HG03342 (cell line): Measurements from ENCODE around the gene SMPD3.

Experiments used
- ATAC-seq: cut with Tn5 transposase; IDR thresholded peaks from one replicate; pipeline ENCODE4 v1.9.1; 2021; ENCODE audit warnings: mild to moderate bottlenecking, moderate library complexity; ENCODE audit not compliant: unreplicated experiment

Gene SMPD3

DNA sequence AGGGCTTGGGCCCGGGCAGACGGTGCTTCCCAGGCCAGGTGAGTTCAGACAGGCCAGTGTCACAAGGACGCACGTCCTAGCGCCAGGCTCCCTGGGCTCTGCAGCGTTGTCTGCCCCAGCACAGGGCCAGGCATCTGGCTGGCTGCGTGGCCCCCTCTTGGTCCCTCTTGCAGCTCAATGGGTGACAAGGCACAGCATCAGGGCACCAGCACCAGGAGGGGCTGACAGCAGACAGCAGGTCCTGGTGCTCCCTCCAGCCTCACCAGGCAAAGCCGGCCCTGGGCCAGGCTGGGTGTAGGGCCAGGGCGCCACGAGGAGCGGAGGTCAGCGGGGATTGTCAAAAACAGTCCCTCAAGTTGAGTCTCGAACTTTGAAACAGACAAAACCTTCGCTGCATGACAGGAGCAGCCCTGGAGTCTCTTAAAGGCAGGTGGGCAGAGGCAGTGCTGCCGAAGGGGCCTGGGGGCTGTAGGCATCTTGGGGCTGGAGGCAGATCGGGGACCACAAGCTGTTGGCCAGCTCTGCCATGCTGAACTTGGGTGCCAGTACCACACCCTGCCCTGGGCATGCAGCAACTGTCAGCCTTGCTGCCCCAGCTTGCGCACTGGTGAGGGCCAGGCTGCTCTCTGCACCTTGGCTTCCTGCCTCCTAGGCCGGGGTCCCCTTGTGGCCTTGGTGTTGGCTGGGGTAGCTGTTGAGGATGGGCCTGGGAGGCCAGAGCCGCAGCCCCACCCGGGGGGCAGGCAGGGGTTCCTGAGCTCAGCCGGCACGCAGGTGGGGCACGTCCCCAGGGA lies 88.7 kb downstream of the SMPD3 start:
- ATAC-seq: no peak

DNA sequence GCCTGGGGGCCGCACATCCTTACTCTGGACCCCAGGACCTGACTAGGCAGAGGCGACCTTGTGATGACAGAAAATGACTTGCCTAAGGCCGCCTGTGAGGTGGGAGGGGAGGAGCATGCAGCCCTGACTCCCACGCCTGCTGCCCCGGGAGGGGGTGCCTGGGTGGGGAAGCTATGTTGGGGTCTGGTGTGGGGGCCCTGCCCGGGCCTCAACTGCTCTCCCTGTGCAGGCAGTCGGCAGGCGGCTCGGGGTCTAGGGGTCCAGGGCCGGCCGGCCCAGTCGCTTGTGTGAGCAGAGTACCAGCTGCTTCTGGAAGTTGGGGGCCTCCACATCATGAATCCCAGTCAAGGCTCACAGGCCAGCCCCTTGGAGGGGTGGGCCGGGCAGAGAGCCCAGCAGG lies 89.4 kb downstream of the SMPD3 start:
- ATAC-seq: no peak

DNA sequence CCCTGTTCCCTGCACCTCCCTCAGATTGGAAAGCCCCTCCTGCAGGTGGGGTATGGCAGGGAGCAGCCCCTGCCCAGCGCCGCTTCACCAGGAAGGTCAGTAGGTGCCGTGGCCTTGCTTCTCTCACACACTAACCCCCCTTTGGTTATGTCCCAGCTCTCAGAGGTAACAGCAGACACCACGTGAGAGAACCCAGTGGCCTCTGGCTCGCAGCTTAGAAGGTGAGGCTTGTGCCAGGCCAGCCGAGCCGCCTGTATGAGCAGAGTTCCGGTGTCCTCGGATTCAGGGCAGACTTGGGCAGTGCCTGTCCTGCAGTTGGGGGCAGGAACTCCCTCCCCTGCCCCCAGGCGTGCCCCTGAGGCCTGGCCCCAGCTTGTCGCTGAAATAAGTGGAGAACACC lies 90.4 kb downstream of the SMPD3 start:
- ATAC-seq: no peak

GRCh38 chr16:68357521-68357922 lies 90.8 kb downstream of the SMPD3 start:
- ATAC-seq: no peak

DNA sequence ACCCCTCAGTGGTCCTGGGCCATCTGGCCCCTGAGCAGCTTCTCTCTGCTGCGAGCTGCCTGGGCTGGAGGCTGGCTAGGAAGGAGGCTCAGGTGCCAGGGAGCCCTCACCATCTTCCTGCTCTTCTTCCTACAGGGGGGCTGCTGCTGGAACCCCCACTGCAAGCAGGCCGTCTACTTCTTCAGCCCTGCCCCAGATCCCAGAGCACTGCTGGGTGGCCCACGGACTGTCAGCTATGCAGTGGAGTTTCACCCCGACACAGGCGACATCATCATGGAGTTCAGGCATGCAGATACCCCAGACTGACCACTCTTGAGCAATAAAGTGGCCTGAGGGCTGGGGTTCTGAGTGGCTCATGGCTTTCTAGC lies 91.4 kb downstream of the SMPD3 start:
- ATAC-seq: no peak

GRCh38 chr16:68356249-68356918 lies 91.9 kb downstream of the SMPD3 start:
- ATAC-seq: peak; percentile 60

DNA sequence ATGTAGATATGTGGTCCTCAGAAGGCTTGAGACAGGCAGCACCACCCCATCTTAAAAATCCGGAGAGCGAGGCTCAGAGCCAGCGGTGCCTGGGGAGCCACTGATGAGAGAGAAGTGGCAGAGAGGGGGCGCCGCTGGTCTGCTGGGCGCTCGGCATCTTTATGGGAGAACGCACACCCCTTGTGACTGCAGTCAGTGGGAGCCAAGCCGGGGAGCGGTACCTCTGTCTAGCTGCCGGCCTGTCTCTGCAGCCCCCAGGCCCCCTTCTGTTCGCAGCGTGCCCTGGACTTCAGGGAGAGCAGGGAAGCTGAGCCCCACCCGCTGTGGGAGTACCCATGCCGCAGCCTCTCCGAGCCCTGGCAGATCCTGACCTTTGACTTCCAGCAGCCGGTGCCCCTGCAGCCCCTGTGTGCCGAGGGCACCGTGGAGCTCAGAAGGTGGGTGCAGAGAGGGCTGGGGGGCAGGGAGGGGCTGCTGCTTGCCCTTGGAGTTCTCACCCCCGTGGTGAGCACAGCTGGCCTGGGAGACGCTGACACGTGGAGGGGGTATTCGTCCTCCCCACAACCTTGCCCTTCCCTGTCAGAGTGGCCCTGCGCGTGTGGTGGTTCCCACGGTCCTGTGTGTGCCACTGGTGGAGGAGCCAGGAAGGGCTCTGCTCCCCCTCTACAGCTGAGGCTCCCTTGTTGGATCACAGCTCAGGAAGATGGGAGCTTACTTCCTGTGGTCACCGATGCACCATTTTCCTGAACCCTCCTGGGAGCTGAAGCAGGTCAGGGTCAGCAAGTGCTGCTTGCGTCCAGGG lies 92.7 kb downstream of the SMPD3 start:
- ATAC-seq: peak; percentile 12

GRCh38 chr16:68354816-68355215 lies 93.5 kb downstream of the SMPD3 start:
- no peak for ATAC-seq

GRCh38 chr16:68353366-68353765 lies 94.9 kb downstream of the SMPD3 start:
- no peak for ATAC-seq

DNA sequence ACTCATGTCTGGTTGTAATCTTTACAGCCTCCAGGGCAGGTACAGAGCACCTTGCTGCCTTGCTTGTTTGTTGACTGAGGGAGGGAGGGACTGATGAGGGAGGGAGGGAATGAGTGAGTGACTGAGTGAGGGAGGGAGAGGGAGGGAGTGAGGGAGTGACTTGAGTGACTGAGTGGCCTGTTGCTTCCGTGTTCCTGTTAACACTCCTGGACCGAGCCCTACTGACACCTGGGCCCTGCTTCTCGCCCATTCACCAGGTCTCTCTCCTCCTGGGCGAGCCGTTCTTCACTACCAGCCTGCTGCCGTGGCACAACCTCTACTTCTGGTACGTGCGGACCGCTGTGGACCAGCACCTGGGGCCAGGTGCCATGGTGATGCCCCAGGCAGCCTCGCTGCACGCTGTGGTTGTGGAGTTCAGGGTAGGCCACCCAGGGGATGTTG lies 96.3 kb downstream of the SMPD3 start:
- ATAC-seq: no peak

GRCh38 chr16:68351463-68351862 lies 96.8 kb downstream of the SMPD3 start:
- ATAC-seq: no peak

DNA sequence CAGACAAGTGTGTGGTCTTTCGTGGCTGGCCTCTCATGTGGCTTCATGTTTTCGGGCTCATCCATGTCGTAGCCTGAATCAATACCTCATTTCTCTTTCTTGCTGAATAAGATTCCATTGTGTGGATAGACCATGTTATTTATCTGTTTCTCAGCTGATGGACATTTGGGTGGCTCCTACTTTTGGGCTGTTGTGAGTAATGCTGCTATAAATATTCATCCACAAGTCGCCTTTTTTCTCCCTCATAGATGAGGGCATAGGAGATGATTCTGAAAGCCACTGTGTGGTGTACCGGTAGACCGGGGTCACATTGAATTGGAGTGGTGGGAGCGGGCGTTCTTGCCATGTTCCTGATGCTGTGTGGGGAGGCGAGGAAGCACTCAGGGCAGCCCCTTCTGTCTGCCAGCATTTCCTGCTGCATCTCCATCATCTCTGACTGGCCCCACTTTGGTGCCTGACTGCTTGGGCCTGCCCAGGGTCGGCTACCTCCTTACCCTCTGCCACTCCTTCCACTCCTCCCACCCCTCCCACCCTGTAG lies 97.4 kb downstream of the SMPD3 start:
- ATAC-seq: no peak

GRCh38 chr16:68349838-68350410 lies 98.4 kb downstream of the SMPD3 start:
- ATAC-seq: no peak

GRCh38 chr16:68348639-68349445 lies 99.5 kb downstream of the SMPD3 start:
- no peak for ATAC-seq

DNA sequence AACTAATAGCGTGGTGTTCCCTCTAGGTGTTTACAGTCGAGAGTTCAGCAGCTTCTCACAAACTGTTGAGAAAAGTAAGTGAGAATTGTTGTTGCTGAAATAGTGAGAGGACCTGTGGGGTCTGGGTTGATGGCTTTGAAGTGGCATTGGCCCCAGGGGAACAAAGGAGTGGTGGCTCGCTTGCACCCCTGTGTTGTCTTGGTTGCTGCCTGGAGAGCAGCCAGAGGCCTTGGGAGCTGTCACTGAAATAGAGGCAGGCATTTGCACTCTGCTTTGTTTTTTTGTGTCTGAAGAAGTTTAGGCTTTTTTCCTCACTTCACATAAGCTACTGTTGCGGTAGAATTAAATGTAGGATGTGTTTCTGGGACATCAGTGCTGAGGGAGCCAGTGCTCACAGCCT lies 100.7 kb downstream of the SMPD3 start:
- no peak for ATAC-seq

GRCh38 chr16:68346892-68347480 lies 101.3 kb downstream of the SMPD3 start:
- ATAC-seq: no peak

GRCh38 chr16:68345958-68346635 lies 102.2 kb downstream of the SMPD3 start:
- ATAC-seq: no peak

DNA sequence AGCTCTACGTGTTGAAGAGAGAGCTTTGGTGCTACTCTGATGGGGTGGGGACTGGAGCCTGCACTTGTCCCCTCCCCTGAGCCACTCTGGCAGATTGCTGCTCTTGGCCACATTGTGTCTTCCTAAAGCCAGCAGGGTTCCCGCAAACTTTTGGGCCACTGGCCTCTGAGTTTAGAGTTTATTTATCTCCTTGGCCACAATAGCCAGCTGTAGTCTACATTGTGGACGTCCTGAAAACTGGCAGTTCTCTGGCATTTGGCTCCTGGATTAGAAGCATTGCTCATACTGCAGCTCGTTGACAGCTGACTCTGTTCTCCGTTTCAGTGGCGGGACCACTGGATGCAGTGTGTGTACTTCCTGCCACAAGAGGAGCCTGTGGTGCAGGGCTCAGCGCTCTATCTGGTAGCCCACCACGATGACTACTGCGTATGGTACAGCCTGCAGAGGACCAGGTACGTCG lies 102.9 kb downstream of the SMPD3 start:
- no peak for ATAC-seq

GRCh38 chr16:68344252-68344651 lies 104.1 kb downstream of the SMPD3 start:
- no peak for ATAC-seq
